Fibroblast of skin of right quadriceps (primary cell): ENCODE measurements around the gene MKKS.
A peak's percentile ranks its signal among the peaks of the same experiment; 100 is the strongest.

Experiments
- DNase-seq: peaks from one replicate; pipeline ENCODE4 v3.0.0-alpha.2; 2013

MKKS gene

GRCh38 chr20:10367693-10367942, 66.4 kb downstream of the MKKS start:
- no peak for DNase-seq

- no peak for DNase-seq
These were observed 66.9 kb downstream of the MKKS start for GRCh38 chr20:10366898-10367692.

- no peak for DNase-seq
These were observed 71.3 kb downstream of the MKKS start for GRCh38 chr20:10362674-10363073.

DNA sequence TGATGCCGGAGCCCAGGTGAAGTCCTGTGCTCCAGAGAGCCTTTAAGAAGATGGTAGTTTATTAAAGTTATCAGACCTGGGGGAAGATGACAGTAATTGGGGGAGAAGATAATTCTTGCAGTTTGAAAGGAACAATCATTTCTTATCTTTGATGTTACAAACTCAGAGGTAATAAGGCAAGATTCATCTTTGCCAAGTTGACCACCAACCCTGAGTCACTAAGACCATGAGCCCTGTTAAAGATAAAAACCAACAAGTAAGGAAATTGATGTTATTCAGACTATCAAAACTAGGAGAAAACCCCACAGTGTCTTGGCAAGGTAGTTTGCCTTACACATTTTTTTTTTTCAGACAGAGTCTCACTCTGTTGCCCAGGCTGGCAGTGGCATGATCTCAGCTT, 73.1 kb downstream of the MKKS start:
- DNase-seq = no peak

GRCh38 chr20:10359621-10360040, 74.4 kb downstream of the MKKS start:
- DNase-seq = no peak

GRCh38 chr20:10357974-10358373, 76.0 kb downstream of the MKKS start:
- DNase-seq = no peak

DNA sequence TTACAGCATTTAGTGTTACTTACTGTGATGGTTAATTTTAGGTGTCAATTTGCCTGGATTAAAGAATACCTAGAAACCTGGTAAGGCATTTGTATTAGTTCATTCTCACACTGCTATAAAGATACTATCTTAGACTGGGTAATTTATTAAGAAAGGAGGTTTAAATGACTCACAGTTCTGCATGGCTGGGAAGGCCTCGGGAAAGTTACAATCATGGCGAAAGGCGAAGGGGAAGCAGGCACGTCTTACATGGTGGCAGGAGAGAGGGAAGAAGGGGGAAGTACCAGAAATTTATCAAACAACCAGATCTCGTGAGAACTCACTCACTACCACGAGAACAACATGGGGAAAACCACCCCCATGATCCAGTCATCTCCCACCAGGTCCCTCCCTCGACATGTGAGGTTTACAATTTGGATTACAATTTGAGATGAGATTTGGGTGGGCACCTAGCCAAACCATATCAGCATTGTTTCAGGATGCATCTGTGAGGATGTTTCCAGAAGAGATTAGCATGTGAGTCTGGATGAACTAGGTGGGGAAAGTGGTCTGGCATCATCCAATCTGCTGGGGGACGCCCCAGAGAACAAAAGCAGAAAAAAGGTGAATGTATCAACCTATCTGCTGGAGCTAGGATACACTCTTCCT, 76.8 kb downstream of the MKKS start:
- peak; percentile 9 for DNase-seq

GRCh38 chr20:10356628-10357027, 77.4 kb downstream of the MKKS start:
- DNase-seq = no peak

- DNase-seq = peak; percentile 26
These were observed 80.8 kb downstream of the MKKS start for GRCh38 chr20:10352934-10353824.
